Stimulated activated CD8-positive, alpha-beta memory T cell treated with anti-CD3 and anti-CD28 coated beads, Interleukin-7, amount 100 ng/mL, for 48 hours (primary cell): ENCODE data around the gene HIGD1C.
A peak's percentile ranks its signal among the peaks of the same experiment; 100 is the strongest.

Experiments
- DNase-seq, 2 donors: peaks; one replicate each; pipeline ENCODE4 v3.0.0-alpha.2; 2020; ENCODE audit warnings: low read depth in 1 of 2; ENCODE audit errors: extremely low read depth in 1 of 2

Gene HIGD1C

GRCh38 chr12:50981319-50982239 is 29.2 kb downstream of the HIGD1C start:
- no peak for DNase-seq

- no peak for DNase-seq
Observed at GRCh38 chr12:50984586-50985298, 32.4 kb downstream of the HIGD1C start.

- no peak for DNase-seq
Observed at GRCh38 chr12:50985322-50985721, 33.0 kb downstream of the HIGD1C start.

GRCh38 chr12:50986966-50987737 is 34.8 kb downstream of the HIGD1C start:
- no peak for DNase-seq

- no peak for DNase-seq
Observed at GRCh38 chr12:50988051-50988450, 35.7 kb downstream of the HIGD1C start.

GRCh38 chr12:50988871-50989270 is 36.5 kb downstream of the HIGD1C start:
- no peak for DNase-seq

GRCh38 chr12:50990147-50990727 is 37.9 kb downstream of the HIGD1C start:
- DNase-seq, result no peak

- DNase-seq, result no peak
Observed at GRCh38 chr12:50990791-50991190, 38.4 kb downstream of the HIGD1C start.

GRCh38 chr12:50991291-50991690 is 38.9 kb downstream of the HIGD1C start:
- no peak for DNase-seq

GRCh38 chr12:50992819-50993218 is 40.5 kb downstream of the HIGD1C start:
- no peak for DNase-seq

GRCh38 chr12:50999093-50999492 is 46.7 kb downstream of the HIGD1C start:
- no peak for DNase-seq

- no peak for DNase-seq
Observed at GRCh38 chr12:51000245-51000644, 47.9 kb downstream of the HIGD1C start.

- no peak for DNase-seq
Observed at GRCh38 chr12:51001799-51002198, 49.5 kb downstream of the HIGD1C start.

GRCh38 chr12:51004504-51004903 is 52.2 kb downstream of the HIGD1C start:
- DNase-seq, result no peak

GRCh38 chr12:51005030-51005429 is 52.7 kb downstream of the HIGD1C start:
- DNase-seq, result no peak

- DNase-seq, result no peak
Observed at GRCh38 chr12:51005671-51006070, 53.3 kb downstream of the HIGD1C start.

- DNase-seq, result no peak
Observed at GRCh38 chr12:51008329-51009055, 56.1 kb downstream of the HIGD1C start.

GRCh38 chr12:51009056-51009440 is 56.7 kb downstream of the HIGD1C start:
- peak in 1 of 2 donors; percentile 41 for DNase-seq

GRCh38 chr12:51011955-51012354 is 59.6 kb downstream of the HIGD1C start:
- no peak for DNase-seq

- DNase-seq, result peak in 1 of 2 donors; percentile 13
Observed at GRCh38 chr12:51012570-51013236, 60.4 kb downstream of the HIGD1C start.
